Choroid plexus epithelial cell (primary cell): ENCODE data around the gene CA5A.

Source experiments
- DNase-seq: peaks from one replicate; pipeline ENCODE4 v3.0.0-alpha.2; 2010; ENCODE audit warnings: low read depth
- H3K4me3 ChIP-seq: 2 replicates; pipeline ENCODE4 v1.5.1; 2011; ENCODE audit warnings: low read depth, mild to moderate bottlenecking, control low read depth, low read length, moderate library complexity
- TF ChIP-seq, protein P1 (sequence below): conservative IDR thresholded peaks from 2 replicates; pipeline ENCODE4 v1.5.1; 2011; ENCODE audit warnings: low read depth, mild to moderate bottlenecking, control low read depth, inconsistent platforms, low read length, moderate library complexity

The CA5A gene

DNA sequence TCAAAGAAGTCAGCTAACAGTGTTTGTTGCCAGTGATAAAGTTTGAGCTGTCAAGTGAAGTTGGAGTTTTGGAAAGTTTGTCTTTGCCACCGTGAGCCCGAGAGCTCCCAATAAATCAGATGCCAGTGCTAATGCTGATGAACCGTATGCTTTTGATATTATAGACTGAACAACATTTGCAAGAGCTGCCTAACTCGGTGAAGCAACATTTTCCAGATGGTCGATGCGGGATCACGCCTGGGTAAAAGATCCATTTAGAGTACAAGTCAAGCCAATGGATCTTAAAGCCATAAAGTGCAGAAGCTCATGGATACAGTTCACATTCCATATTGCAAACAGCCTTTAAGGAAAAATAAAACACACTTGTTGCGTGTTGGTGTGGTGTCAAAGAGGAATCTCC, 24.5 kb upstream of the CA5A start:
- H3K4me3 ChIP-seq = no peak overlapping the region
- TF ChIP-seq, protein P1, sequence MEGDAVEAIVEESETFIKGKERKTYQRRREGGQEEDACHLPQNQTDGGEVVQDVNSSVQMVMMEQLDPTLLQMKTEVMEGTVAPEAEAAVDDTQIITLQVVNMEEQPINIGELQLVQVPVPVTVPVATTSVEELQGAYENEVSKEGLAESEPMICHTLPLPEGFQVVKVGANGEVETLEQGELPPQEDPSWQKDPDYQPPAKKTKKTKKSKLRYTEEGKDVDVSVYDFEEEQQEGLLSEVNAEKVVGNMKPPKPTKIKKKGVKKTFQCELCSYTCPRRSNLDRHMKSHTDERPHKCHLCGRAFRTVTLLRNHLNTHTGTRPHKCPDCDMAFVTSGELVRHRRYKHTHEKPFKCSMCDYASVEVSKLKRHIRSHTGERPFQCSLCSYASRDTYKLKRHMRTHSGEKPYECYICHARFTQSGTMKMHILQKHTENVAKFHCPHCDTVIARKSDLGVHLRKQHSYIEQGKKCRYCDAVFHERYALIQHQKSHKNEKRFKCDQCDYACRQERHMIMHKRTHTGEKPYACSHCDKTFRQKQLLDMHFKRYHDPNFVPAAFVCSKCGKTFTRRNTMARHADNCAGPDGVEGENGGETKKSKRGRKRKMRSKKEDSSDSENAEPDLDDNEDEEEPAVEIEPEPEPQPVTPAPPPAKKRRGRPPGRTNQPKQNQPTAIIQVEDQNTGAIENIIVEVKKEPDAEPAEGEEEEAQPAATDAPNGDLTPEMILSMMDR = no peak
- no peak for DNase-seq

DNA sequence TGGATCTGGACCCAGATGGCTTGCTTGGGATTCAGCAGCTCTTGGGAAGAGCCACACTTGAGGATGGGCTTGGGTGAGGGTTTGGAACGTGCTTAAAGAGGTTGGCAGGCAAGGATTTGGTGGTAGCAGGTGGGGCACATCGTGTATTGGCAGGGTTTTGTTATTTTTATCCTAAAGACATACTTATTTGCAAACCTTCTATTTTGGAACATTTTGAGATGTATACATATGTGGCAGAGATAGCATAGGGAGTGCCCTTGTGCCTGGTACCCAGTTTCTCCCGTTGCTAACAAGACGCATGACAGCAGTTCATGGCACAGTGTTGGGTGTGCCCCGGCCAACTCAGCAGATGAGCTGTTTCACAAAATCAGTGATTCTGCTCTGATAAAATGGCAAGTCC, 24.0 kb upstream of the CA5A start:
- H3K4me3 ChIP-seq = no peak overlapping the region

DNA sequence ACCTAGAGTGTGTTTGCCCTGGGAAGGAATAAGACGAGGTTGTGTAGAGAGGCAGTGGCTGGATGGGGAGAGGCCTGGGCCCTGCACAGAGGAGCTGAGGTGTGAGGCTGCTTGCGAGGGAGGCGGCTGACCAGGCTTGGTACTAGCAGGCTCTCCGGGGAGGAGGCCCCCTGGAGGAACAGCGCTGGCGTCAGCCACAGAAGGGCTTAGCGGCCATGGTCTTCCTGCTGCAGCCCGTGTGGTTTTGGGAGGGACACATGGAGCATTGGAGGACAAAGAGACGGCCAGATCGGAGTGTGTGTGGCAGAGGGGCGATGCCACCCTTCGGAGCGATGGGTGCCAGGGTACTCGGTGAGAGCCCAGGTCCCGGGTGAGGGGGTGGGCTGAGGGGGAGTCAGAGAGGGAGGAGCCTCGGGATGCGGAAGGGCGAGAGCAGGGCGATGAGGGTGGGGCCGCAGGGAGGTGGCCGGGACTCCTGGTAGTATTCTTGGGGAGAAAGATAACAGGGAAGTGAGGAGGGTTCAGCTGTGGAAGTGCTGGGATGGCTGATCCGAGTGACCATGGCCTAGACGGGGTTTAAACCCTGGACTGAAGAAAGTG, 23.2 kb upstream of the CA5A start:
- TF ChIP-seq, protein P1 = no peak
- H3K4me3 ChIP-seq = no peak overlapping the region
- no peak for DNase-seq

More for the DNA sequence above, 24.0 kb upstream of the CA5A start:
- TF ChIP-seq, protein P1 = no peak
- DNase-seq = no peak

DNA sequence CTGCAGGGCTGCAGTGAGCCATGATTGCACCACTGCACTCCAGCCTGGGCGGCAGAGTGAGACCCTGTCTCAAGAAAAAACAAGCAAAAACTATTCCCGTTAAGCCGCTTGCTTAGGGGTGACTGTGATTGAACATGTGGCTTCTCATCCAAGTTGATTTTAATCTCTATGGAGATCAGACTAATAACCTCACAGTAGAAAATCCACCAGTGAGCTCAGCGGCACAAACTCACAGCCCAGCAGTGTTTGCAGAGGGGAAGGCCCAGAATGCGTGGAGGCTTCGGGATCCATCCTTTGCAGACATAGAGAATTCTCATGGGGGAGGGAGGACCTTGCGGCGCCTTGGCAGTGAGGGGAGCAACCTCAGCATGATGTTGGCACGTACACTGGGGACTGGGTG, 22.3 kb upstream of the CA5A start:
- H3K4me3 ChIP-seq = no peak overlapping the region
- TF ChIP-seq, protein P1 = no peak
- no peak for DNase-seq

DNA sequence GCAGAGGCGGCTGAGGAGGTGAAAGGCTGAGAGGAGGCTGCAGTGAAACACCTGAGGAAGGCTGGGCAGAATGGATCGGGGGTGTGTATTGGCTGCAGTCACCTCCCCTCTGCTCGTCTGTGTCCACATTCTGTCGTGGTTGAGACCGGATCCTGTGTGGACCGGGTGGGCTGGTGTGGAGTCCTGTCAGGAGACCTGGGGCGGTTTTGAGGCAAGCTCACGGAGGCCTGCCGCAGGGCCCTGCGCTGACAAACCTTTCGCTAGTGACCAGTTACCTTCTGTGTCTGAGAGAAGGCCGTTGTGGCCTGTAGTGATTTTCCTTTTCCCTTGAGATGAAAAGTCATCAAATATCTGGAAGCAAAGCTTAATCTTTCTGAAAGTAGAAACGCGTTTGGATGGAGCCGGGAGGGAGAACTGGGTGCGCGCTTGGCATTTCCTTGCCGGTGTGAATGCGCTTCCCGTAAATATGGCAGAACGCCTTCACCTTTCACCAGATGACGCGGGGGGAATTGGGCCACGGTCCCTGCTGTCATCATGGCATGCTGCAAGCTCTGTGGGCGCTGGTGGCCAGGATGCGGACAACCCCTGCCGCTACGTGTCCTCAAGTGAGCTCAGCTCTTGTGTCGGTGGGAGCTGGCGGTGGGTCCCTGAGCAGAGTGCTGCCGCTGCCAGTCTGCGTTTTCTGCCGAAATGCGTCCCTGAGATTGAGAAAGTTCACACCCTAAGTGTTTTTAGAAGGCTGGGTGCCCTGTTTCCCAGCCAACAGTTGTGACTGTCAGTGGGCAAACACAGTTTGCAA, 21.2 kb upstream of the CA5A start:
- TF ChIP-seq, protein P1 = no peak
- no peak for DNase-seq
- H3K4me3 ChIP-seq = no peak overlapping the region

DNA sequence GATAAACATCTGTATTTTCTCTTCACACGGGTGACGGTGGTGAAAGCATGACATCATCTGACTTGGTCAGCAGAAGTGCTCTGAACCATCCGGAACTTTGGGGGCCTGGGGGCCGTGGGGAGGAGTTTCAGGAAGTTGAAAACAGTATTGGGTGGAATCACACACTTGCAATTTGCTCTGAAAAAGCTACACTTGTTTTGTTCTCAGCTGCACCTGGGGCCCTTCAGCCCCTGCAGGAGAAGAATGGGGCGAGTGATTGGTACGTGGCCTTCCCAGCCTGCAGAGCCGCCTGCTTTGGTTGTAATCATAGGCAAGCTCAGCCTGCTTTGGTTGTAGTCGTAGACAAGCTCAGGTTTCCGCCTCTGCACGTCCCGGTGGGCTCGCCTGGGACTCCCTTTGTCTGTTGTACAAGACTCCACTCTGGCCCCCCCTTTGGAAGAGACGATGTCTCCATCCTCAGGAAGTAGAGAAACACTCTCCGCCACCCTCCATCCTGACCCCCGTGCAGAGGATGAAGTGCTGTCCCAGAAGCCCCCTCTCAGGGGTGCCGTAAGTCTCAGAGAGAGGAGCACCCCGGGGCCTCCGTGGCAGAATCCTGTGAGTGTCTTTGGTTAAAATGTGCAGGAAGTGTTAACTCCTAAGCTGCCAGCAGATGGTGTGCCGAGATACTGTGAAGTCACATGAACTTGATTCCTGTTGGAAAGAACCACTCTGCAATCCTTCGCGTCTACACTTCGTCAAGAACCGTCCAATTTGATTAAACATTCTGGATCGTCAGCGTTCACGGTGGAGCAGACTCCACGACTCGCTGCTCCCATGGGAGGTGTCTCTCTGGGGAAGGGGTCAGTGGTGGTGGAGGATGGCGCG, 20.3 kb upstream of the CA5A start:
- peak; percentile 86 for DNase-seq
- TF ChIP-seq, protein P1 = peak; percentile 62
- peak overlapping the region; percentile 46 for H3K4me3 ChIP-seq
